ENCODE results near the gene CIB1. TPM values are rescaled to one million over a fixed set of nuclear protein-coding genes. Genes with fewer than 3 reads are reported as not detected.

CIB1 gene
- total RNA-seq, 4 donors from 2014 or later, result 15.5 to 43.4 (median 30.7) TPM

GRCh38 chr15:90268415-90268814 lies 34.7 kb upstream of the CIB1 start:
- Histone ChIP-seq H3K27me3 (no peaks in the 10 kb centered on the region), H3K9me3 (no peaks in the 10 kb centered on the region), H3K4me3 (no peak overlapping the region), H3K27ac (peak overlapping the region; percentile 95 to 100 (median 96)), H3K36me3 (peaks cover 0 to 41% of the 10 kb centered on the region in 2 donors), H3K4me1 (peaks cover 64 to 76% of the 10 kb centered on the region in 2 donors)
- ATAC-seq, result no peak
- DNase-seq, result no peak
- in situ Hi-C loops (cut with MboI; ENCODE audit: low sequenced_read_pairs in 4 of 4) (no loop called here), intact Hi-C loops (cut with DNase I; ENCODE audit: low total_unique reads) (no loop called here)
- TF ChIP-seq CTCF (IDR thresholded peaks at IDR 0.05 in 4 of 5, conservative IDR thresholded peaks at IDR 0.05 in 1 of 5) (no peak), POLR2A (IDR thresholded peaks at IDR 0.05) (no peak)

GRCh38 chr15:90266485-90266884 lies 32.7 kb upstream of the CIB1 start:
- H3K27me3 ChIP-seq, result no peaks in the 10 kb centered on the region
- DNase-seq (no peak), ATAC-seq (no peak)
- peak overlapping the region; percentile 95 to 100 (median 96) for H3K27ac ChIP-seq
- H3K4me3 ChIP-seq, result peak overlapping the region; percentile 68 to 94 (median 82)
- intact Hi-C loops (cut with DNase I; ENCODE audit: low total_unique reads) (no loop called here), in situ Hi-C loops (cut with MboI; ENCODE audit: low sequenced_read_pairs in 4 of 4) (no loop called here)
- TF ChIP-seq POLR2A (IDR thresholded peaks at IDR 0.05) (no peak), CTCF (IDR thresholded peaks at IDR 0.05 in 4 of 5, conservative IDR thresholded peaks at IDR 0.05 in 1 of 5) (no peak)
- peaks cover 0 to 23% of the 10 kb centered on the region in 2 donors for H3K36me3 ChIP-seq
- peaks cover 56 to 63% of the 10 kb centered on the region in 2 donors for H3K4me1 ChIP-seq
- H3K9me3 ChIP-seq, result no peaks in the 10 kb centered on the region

- Histone ChIP-seq H3K27ac (peak overlapping the region; percentile 95 to 100 (median 96)), H3K4me1 (peaks cover 52 to 58% of the 10 kb centered on the region in 2 donors), H3K27me3 (no peaks in the 10 kb centered on the region), H3K4me3 (peak overlapping the region; percentile 68 to 94 (median 82)), H3K36me3 (peaks cover 0 to 19% of the 10 kb centered on the region in 2 donors), H3K9me3 (no peaks in the 10 kb centered on the region)
- intact Hi-C loops (cut with DNase I; ENCODE audit: low total_unique reads), result no loop called here
- ATAC-seq (peak; percentile 13 to 17), DNase-seq (peak in 1 of 2 donors; percentile 35)
- in situ Hi-C loops (cut with MboI; ENCODE audit: low sequenced_read_pairs in 4 of 4), result no loop called here
- TF ChIP-seq CTCF (IDR thresholded peaks at IDR 0.05 in 4 of 5, conservative IDR thresholded peaks at IDR 0.05 in 1 of 5) (no peak), POLR2A (IDR thresholded peaks at IDR 0.05) (no peak)
These were observed 32.3 kb upstream of the CIB1 start for GRCh38 chr15:90266061-90266431.

GRCh38 chr15:90265271-90266060 lies 31.7 kb upstream of the CIB1 start, which contains the start of gene NGRN:
TSS of gene NGRN (plus strand) at chr15:90265672. CDS start at chr15:90265713, 41 bp downstream.
- intact Hi-C loops (cut with DNase I; ENCODE audit: low total_unique reads) (loop anchor here (1.0 to 2.0 kb wide), 2 partner anchors 17 to 31 kb away; partner anchors contain the start of genes GDPGP1 and TTLL13), in situ Hi-C loops (cut with MboI; ENCODE audit: low sequenced_read_pairs in 4 of 4) (no loop called here)
- Histone ChIP-seq H3K9me3 (no peaks in the 10 kb centered on the region), H3K27me3 (no peaks in the 10 kb centered on the region), H3K27ac (peak within 1 kb of the TSS; percentile 95 to 100 (median 96)), H3K36me3 (peaks cover 0 to 17% of the 10 kb centered on the region in 2 donors), H3K4me3 (peak within 1 kb of the TSS; percentile 68 to 94 (median 82)), H3K4me1 (peaks cover 46 to 54% of the 10 kb centered on the region in 2 donors)
- peak; percentile 89 to 90 for DNase-seq
- TF ChIP-seq POLR2A (IDR thresholded peaks at IDR 0.05) (peak; percentile 93 to 94), CTCF (IDR thresholded peaks at IDR 0.05 in 4 of 5, conservative IDR thresholded peaks at IDR 0.05 in 1 of 5) (no peak)
- ATAC-seq, result peak; percentile 92 to 94

Data from gastrocnemius medialis (tissue), 4 donors.